SK-N-SH (cell line): Measurements from ENCODE around the gene BAIAP2L1. TPM values are rescaled to one million over a fixed set of nuclear protein-coding genes. Genes with fewer than 3 reads are reported as not detected.

Experiments used
- CTCF ChIA-PET: fragments of 300-600, 350-600 bp; formaldehyde crosslinking; extraction: SDS; loops from one replicate; lab custom pipeline; 2021; lab: Yijun Ruan, JAX
- POLR2A ChIA-PET: fragments of 350-600 bp; sonication (Branson Sonifier 250); formaldehyde crosslinking; extraction: SDS; loops from one replicate; lab custom pipeline; 2020; ENCODE audit warnings: antibody characterized with exemption, inconsistent platforms; lab: Yijun Ruan, JAX
- DNase-seq: peaks from one replicate; pipeline ENCODE4 v3.0.0; 2012
- H2AFZ ChIP-seq: fragments of 200-600 bp; sonication (generic); 2 replicates; pipeline ENCODE4 v1.8.1; 2016; ENCODE audit warnings: antibody characterized with exemption, mild to moderate bottlenecking, low read depth
- H3F3A ChIP-seq: fragments of 200-600 bp; sonication (generic); replicated peaks from 2 replicates; pipeline ENCODE3; 2016; ENCODE audit warnings: antibody characterized with exemption, mild to moderate bottlenecking; ENCODE audit not compliant: insufficient read depth
- H3K27ac ChIP-seq, 2 experiments: fragments of 200-500 bp in 1 of 2; fragments of 200-600 bp in 1 of 2; sonication (Bioruptor generic) in 1 of 2; sonication (generic), shearing (Covaris generic) in 1 of 2; 2 replicates each; pipeline versions ENCODE4 v1.5.1 to v1.6.1; 2014 to 2016; ENCODE audit warnings: low read depth in 2 of 2, inconsistent platforms in 1 of 2, low read length in 1 of 2, mild to moderate bottlenecking in 1 of 2, mixed read lengths in 1 of 2
- H3K27me3 ChIP-seq: fragments of 200-600 bp; sonication (generic), shearing (Covaris generic); 2 replicates; pipeline ENCODE4 v1.6.1; 2016; ENCODE audit warnings: mixed run types; ENCODE audit not compliant: insufficient read depth
- H3K36me3 ChIP-seq, 2 experiments: fragments of 200-500 bp in 1 of 2; fragments of 200-600 bp in 1 of 2; sonication (Bioruptor generic) in 1 of 2; sonication (generic) in 1 of 2; replicated peaks in 1 of 2; 2 replicates each; pipeline versions ENCODE3 to v1.5.1; 2014 to 2016; ENCODE audit warnings: low read length in 1 of 2, mild to moderate bottlenecking in 1 of 2; ENCODE audit not compliant: insufficient read depth in 2 of 2, control insufficient read depth in 1 of 2
- H3K4me1 ChIP-seq, 2 experiments: fragments of 200-500 bp in 1 of 2; fragments of 200-600 bp in 1 of 2; sonication (Bioruptor generic) in 1 of 2; sonication (generic), shearing (Covaris generic) in 1 of 2; 2 replicates each; pipeline versions ENCODE4 v1.5.1 to v1.6.1; 2014 to 2016; ENCODE audit warnings: low read depth in 1 of 2, low read length in 1 of 2, mixed run types in 1 of 2; ENCODE audit not compliant: insufficient read depth in 2 of 2, control insufficient read depth in 1 of 2
- H3K4me2 ChIP-seq: fragments of 200-600 bp; sonication (generic), shearing (Covaris generic); 2 replicates; pipeline ENCODE4 v1.6.1; 2017; ENCODE audit warnings: mixed run types
- H3K4me3 ChIP-seq, 2 experiments: fragments of 200-500 bp in 1 of 2; fragments of 200-600 bp in 1 of 2; sonication (Bioruptor generic) in 1 of 2; sonication (generic), shearing (Covaris generic) in 1 of 2; 2 replicates each; pipeline versions ENCODE4 v1.5.1 to v1.8.1; 2014 to 2016; ENCODE audit warnings: low read depth in 2 of 2, inconsistent platforms in 1 of 2, low read length in 1 of 2, mild to moderate bottlenecking in 1 of 2, mixed read lengths in 1 of 2, moderate library complexity in 1 of 2
- H3K79me2 ChIP-seq: fragments of 200-600 bp; sonication (generic); 2 replicates; pipeline ENCODE4 v1.8.1; 2017; ENCODE audit warnings: mild to moderate bottlenecking; ENCODE audit not compliant: insufficient read depth
- H3K9ac ChIP-seq: fragments of 200-600 bp; sonication (generic); 2 replicates; pipeline ENCODE4 v1.6.1; 2017; ENCODE audit warnings: mixed run types
- H3K9me2 ChIP-seq: fragments of 200-600 bp; sonication (generic); 2 replicates; pipeline ENCODE4 v1.6.1; 2017; ENCODE audit warnings: mixed run types
- H3K9me3 ChIP-seq: fragments of 200-600 bp; sonication (generic); 2 replicates; pipeline ENCODE4 v1.6.1; 2017; ENCODE audit warnings: mixed run types, mild to moderate bottlenecking, moderate library complexity
- H4K20me1 ChIP-seq: fragments of 200-600 bp; sonication (generic); 2 replicates; pipeline ENCODE4 v1.6.1; 2017; ENCODE audit warnings: mild to moderate bottlenecking, mixed run types; ENCODE audit not compliant: insufficient read depth
- FOSL2 ChIP-seq: IDR thresholded peaks from 2 replicates; pipeline ENCODE4 v1.4.0; 2012; ENCODE audit warnings: low read depth, mild to moderate bottlenecking, moderate library complexity, borderline replicate concordance
- FOXJ3 ChIP-seq: sonication (generic); formaldehyde crosslinking; IDR thresholded peaks from 2 replicates; pipeline ENCODE4 v1.5.1; 2020; ENCODE audit warnings: mild to moderate bottlenecking, missing genetic modification reagents
- RAD21 ChIP-seq: IDR thresholded peaks from 2 replicates; pipeline ENCODE4 v1.6.1; 2012; ENCODE audit warnings: mild to moderate bottlenecking, low read length
- RXRA ChIP-seq: IDR thresholded peaks from 2 replicates; pipeline ENCODE4 v1.4.0; 2012; ENCODE audit warnings: low read depth, mild to moderate bottlenecking, borderline replicate concordance
- SMC3 ChIP-seq: IDR thresholded peaks from 2 replicates; pipeline ENCODE4 v1.6.1; 2012; ENCODE audit warnings: low read depth, low read length, improper control_type of control experiment
- WGBS: methylation state at CpG from one replicate; pipeline ENCODE4 v1.1.6; 2017; ENCODE audit warnings: low lambda C conversion rate; 5-methylcytosine and 5-hydroxymethylcytosine counted together
- polyA plus RNA-seq, 3 experiments: library from polyadenylated mRNA; depleted of rRNA; stranded (reverse); fragments of >200 nt; gene quantifications; 2 replicates each; pipeline ENCODE4 v1.2.3, GENCODE V29; 2012
- TF ChIP-seq, protein P1 (sequence below): fragments of 200-600 bp; sonication (generic); IDR thresholded peaks from 2 replicates; pipeline ENCODE4 v1.6.1; 2017; ENCODE audit warnings: antibody characterized with exemption, mild to moderate bottlenecking, moderate library complexity
- TF ChIP-seq, protein P2 (sequence below): fragments of 150-350 bp; IDR thresholded peaks from 2 replicates; pipeline ENCODE4 v1.6.1; 2016; ENCODE audit warnings: mild to moderate bottlenecking, low read depth, low read length
- TF ChIP-seq, protein P3 (sequence below): IDR thresholded peaks from 2 replicates; pipeline ENCODE4 v1.4.0; 2012; ENCODE audit warnings: low read depth, borderline replicate concordance

The BAIAP2L1 gene
- polyA plus RNA-seq, 1 of the 3 experiments (the other 2 are of a cell fraction): 8.8 TPM

DNA sequence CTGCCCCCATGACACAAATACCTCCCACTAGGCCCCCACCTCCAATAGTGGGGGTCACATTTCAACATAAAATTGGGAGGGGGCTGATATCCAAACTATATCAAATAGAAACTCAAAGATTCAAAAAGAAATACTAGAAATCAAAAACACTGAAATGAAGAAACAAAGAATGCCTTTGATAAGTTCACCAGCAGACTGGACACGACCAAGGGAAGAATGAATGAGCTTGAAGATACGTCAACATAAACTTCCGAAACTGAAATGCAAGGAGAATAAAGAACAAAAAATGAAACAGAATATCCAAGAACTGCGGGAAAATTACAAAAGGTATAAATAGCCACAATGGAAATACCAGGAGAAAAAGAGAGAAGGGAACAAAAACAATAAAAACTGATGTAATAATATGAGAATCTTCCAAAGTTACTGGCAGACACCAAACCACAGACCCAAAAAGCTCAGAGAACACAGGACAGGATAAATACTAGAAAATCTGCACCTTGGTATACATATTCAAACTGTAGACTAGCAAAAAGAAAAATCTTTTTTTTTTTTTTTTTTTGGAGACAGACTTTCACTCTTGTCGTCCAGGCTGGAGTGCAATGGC, 69.9 kb downstream of the BAIAP2L1 start (continued):
- TF ChIP-seq RXRA: no peak

DNA sequence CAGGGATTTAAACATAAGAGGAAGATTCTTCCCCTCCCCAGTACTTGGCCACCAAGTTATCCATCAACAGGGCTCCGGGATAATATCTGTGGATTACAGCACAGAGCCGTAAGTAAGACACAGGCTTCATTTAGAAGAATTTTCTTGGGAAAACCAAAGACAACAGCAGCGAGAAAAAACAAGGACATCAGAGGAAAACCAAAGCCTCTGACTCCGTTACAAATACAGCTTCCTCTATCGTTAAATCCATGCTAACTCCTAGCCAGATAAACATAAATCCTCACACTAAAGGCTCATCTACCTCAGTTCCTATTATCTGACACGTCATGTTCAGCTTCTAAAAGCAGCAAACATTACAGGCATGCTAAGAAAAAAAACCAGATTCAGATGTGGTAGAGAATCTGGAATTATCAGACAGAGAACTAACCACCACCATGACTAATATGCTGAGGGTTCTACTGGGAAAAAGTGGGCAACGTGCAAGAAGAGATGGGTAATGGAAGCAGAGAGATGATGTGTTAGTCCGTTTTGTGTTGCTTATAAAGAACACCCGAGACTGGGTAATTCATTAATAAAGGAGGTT, 71.0 kb downstream of the BAIAP2L1 start:
- Histone ChIP-seq H3F3A (peaks cover 5% of the 10 kb centered on the region), H3K4me1 (no peaks in the 10 kb centered on the region), H3K4me2 (no peak overlapping the region), H3K36me3 (no peaks in the 10 kb centered on the region), H3K9ac (no peak overlapping the region), H3K27ac (no peak overlapping the region), H2AFZ (no peak overlapping the region), H3K27me3 (no peaks in the 10 kb centered on the region), H3K79me2 (no peaks in the 10 kb centered on the region), H4K20me1 (no peaks in the 10 kb centered on the region), H3K9me3 (peaks cover 6% of the 10 kb centered on the region; the same call in 1 of the 2 replicates), H3K9me2 (no peaks in the 10 kb centered on the region), H3K4me3 (no peak overlapping the region)
- ChIA-PET POLR2A (no interaction called here), CTCF (interaction anchor here (0.5 kb wide), 1 partner anchor 13 kb away, joined by 3 read pairs; no protein-coding TSS in a partner anchor)
- TF ChIP-seq, protein P1, sequence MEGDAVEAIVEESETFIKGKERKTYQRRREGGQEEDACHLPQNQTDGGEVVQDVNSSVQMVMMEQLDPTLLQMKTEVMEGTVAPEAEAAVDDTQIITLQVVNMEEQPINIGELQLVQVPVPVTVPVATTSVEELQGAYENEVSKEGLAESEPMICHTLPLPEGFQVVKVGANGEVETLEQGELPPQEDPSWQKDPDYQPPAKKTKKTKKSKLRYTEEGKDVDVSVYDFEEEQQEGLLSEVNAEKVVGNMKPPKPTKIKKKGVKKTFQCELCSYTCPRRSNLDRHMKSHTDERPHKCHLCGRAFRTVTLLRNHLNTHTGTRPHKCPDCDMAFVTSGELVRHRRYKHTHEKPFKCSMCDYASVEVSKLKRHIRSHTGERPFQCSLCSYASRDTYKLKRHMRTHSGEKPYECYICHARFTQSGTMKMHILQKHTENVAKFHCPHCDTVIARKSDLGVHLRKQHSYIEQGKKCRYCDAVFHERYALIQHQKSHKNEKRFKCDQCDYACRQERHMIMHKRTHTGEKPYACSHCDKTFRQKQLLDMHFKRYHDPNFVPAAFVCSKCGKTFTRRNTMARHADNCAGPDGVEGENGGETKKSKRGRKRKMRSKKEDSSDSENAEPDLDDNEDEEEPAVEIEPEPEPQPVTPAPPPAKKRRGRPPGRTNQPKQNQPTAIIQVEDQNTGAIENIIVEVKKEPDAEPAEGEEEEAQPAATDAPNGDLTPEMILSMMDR: no peak
- TF ChIP-seq RXRA (no peak), FOSL2 (no peak), RAD21 (no peak), FOXJ3 (CRISPR knock-in tag) (no peak), SMC3 (no peak)
- TF ChIP-seq, protein P2, sequence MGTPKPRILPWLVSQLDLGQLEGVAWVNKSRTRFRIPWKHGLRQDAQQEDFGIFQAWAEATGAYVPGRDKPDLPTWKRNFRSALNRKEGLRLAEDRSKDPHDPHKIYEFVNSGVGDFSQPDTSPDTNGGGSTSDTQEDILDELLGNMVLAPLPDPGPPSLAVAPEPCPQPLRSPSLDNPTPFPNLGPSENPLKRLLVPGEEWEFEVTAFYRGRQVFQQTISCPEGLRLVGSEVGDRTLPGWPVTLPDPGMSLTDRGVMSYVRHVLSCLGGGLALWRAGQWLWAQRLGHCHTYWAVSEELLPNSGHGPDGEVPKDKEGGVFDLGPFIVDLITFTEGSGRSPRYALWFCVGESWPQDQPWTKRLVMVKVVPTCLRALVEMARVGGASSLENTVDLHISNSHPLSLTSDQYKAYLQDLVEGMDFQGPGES: no peak
- TF ChIP-seq, protein P3, sequence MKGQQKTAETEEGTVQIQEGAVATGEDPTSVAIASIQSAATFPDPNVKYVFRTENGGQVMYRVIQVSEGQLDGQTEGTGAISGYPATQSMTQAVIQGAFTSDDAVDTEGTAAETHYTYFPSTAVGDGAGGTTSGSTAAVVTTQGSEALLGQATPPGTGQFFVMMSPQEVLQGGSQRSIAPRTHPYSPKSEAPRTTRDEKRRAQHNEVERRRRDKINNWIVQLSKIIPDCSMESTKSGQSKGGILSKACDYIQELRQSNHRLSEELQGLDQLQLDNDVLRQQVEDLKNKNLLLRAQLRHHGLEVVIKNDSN: no peak
- no peak for DNase-seq
- WGBS: 82% methylated on average over 9 of the region's 9 CpGs
